ENCODE results near the gene PRKN. TPM values are rescaled to one million over a fixed set of nuclear protein-coding genes. Genes with fewer than 3 reads are reported as not detected.

PRKN gene
- total RNA-seq, 1 experiment from 2014 or later, result 0.95 TPM

Other genes with a start within 250 kb of the PRKN start
- gene PACRG, start 208 bp upstream of the PRKN start, total RNA-seq (2014; rRNA removed; shearing (Covaris generic)), result not detected in 2 replicates